Activated naive CD4-positive, alpha-beta T cell treated with anti-CD3 and anti-CD28 coated beads, Interleukin-2, amount 50 U/mL, for 24 hours (primary cell): Measurements from ENCODE around the gene BLNK.

Source experiments
- H3K27ac Mint-ChIP-seq: one replicate; pipeline ENCODE4 v1.8.0; 2021; ENCODE audit warnings: mild to moderate bottlenecking, mixed read lengths
- H3K27me3 Mint-ChIP-seq: one replicate; pipeline ENCODE4 v1.8.0; 2021; ENCODE audit warnings: mixed read lengths
- H3K36me3 Mint-ChIP-seq: one replicate; pipeline ENCODE4 v1.8.0; 2021; ENCODE audit warnings: mixed read lengths
- H3K4me1 Mint-ChIP-seq: one replicate; pipeline ENCODE4 v1.8.0; 2021; ENCODE audit warnings: mixed read lengths
- H3K4me3 Mint-ChIP-seq: one replicate; pipeline ENCODE4 v1.8.0; 2021; ENCODE audit warnings: mild to moderate bottlenecking, mixed read lengths
- H3K9me3 Mint-ChIP-seq: one replicate; pipeline ENCODE4 v1.8.0; 2021; ENCODE audit warnings: mixed read lengths

Gene BLNK

DNA sequence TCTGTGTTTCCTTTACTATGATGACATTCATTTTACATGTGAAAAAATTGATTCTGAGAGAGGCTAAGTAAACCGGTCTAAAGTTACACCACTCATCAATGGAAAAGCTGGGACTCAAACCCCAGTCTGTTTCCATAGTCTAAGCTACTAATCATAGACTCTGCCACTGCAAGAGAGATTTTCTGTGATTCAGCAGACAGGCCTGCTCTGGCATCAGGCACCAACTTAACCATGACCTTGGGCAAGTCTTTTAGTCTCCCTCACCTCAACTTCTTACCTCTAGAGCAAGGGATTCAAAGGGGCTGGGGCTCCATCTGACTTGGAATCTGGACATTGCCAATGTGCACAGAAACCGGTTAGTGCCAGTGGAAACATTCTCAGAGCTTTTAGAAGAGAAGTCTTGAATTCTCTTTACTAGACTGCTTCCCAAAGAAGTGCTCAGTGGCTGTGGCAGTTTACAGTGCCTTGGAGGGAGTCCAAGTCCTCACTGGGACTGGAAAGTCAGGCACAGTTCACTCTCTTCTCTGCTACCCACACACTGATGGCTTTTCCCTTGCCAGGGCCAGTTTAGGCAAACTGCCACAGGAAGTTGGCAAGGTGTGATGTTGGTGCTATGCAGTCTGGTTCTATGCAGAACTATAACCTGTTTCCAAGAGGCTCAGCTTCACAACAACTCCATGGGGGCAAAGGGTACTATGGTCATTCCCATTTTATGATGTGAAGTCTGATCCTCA is 4.5 kb upstream of the BLNK start:
- no peaks in the 10 kb centered on the region for H3K9me3 Mint-ChIP-seq
- H3K4me3 Mint-ChIP-seq, result no peak overlapping the region
- no peaks in the 10 kb centered on the region for H3K36me3 Mint-ChIP-seq
- H3K4me1 Mint-ChIP-seq, result no peaks in the 10 kb centered on the region
- H3K27ac Mint-ChIP-seq, result no peak overlapping the region
- peaks cover 2% of the 10 kb centered on the region for H3K27me3 Mint-ChIP-seq

DNA sequence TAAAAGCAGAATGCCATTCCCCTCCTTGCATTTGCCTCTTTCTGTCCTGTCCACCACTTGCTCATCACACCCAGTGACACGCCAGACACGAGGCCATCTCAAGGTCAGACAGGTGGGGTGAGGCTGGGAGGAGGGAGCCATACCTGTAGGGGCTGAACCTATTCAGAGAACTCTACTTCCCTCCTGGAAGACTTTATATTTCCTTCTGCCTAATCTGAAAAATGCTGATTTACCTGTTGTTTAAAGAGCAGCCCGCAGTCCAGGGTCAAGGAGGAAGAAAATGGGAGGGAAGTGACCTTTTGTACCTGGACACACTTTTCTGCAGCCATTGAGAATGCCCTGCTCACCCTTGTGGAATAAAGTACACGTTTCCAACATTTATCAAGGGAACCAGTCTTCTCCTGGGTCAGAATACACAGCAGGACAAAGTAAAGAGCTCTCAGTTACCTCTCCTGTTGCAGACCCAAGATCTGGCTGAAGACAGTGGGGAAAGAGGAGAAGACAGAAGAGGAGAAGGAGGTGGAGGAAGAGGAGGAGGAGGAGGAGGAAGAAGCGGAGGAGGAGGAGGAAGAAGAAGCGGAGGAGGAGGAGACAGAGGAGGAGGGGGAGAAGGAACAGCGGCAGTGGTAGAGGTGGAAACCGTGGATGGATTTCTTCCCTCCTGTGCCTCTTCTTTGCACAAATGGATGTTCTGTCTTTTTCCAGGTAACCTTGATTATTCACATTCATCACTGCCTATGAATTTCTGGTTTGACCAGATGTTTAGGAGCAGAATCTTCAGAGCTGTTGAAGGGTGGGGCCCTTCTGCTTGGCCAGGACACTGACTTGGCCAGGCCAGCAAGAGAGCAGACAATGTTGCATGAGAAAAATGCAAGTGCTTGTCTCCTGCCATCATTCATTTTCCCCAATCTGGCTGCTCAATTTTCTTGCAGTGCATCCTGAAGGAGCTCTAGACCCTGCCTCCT is 1.2 kb upstream of the BLNK start:
- H3K27me3 Mint-ChIP-seq, result peaks cover 2% of the 10 kb centered on the region
- H3K4me1 Mint-ChIP-seq, result no peaks in the 10 kb centered on the region
- H3K27ac Mint-ChIP-seq, result no peak overlapping the region
- H3K36me3 Mint-ChIP-seq, result no peaks in the 10 kb centered on the region
- no peak overlapping the region for H3K4me3 Mint-ChIP-seq
- H3K9me3 Mint-ChIP-seq, result no peaks in the 10 kb centered on the region

DNA sequence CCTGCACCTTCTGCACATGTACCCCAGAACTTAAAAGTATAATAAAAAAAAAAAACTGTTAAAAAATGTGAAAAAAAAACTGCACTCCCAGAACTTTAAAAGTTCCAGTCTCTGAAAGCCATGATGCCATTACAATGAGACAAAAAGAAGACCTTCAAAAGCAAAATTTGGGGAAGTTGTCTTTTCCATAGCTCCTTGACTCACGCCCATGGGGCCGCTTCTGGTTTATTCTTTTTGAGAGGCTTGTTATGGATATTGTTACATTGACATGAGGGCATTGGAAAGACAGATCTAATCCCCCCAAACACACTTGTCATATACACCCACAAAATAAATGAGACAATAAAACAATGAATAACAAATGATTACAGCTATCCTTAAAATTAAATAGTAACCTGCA is 798 bp downstream of the BLNK start:
- Mint-ChIP-seq H3K27ac (no peak overlapping the region), H3K4me3 (no peak overlapping the region)

DNA sequence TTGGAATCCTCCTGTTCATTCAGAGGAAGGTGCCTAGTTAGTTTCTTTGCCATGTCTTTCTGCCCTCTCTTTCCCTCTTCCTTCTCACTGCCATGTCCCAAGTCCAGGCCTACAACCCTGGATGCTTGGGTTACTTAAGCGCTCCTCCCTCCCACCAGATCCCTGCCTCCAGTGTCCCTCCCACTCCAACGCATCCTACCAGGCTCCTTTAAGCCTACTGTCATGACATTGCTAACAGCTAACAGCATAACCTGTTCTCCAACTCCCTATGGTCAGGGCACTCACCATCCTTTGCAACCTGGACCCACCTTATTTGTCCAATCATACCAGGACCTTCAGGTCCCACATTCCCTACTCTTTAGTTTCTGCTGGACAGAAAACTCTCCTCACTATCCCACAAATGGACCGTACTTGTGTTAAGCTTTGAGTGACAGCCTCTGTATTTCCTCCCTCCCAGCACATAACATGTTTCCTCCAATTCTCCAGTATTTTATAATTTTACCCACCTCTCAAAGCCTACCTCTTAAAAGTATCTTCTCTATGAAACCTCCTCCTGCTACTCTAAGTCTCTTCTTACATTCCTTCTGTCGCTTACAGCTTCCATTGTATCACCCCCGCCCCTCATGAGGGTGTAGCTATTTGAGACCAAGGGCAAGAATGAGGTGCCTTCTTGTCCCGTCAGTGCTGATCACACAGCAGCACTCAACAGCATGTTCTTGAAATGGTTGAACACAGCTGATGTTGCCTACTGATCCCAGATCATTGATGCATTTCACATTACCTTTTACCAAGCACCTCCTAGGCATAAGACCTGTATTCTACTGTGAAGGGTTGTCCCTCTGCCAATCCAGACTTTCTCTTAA is 1.7 kb downstream of the BLNK start:
- H3K4me3 Mint-ChIP-seq, result no peak overlapping the region
- H3K36me3 Mint-ChIP-seq, result no peaks in the 10 kb centered on the region
- H3K9me3 Mint-ChIP-seq, result no peaks in the 10 kb centered on the region
- H3K4me1 Mint-ChIP-seq, result no peaks in the 10 kb centered on the region
- no peak overlapping the region for H3K27ac Mint-ChIP-seq
- H3K27me3 Mint-ChIP-seq, result peaks cover 2% of the 10 kb centered on the region

More for the DNA sequence above, 798 bp downstream of the BLNK start:
- Mint-ChIP-seq H3K36me3 (no peaks in the 10 kb centered on the region), H3K4me1 (no peaks in the 10 kb centered on the region), H3K27me3 (peaks cover 2% of the 10 kb centered on the region), H3K9me3 (no peaks in the 10 kb centered on the region)

DNA sequence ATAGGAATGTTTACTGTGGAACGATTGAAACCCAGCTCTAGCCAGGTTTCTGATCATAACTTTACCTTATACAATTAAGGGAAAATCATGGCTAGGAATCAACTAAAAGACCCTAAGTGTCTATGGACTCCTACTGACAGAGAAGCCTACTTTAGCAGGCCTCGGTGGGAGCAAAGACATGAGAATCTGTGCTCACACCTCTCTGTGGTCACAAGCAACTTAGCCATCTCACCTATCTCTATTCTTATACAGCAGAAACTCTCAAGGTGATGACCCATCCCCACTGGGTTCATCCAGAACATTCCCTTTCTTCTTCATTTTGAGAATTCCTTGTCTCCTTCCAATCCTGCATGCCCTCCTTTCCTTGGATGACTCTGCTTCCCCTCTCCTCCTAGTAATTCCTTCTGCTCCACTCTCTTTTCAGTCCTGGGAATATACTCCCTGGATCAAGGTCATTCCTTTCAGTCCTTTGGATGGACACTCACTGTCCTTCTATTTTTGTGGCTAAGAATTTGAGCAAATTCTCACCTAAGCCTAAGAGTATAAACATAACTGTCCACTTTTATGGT is 2.9 kb downstream of the BLNK start:
- H3K4me3 Mint-ChIP-seq, result no peak overlapping the region
- H3K27me3 Mint-ChIP-seq, result peaks cover 2% of the 10 kb centered on the region
- no peak overlapping the region for H3K27ac Mint-ChIP-seq
- H3K9me3 Mint-ChIP-seq, result no peaks in the 10 kb centered on the region
- H3K4me1 Mint-ChIP-seq, result no peaks in the 10 kb centered on the region
- no peaks in the 10 kb centered on the region for H3K36me3 Mint-ChIP-seq

DNA sequence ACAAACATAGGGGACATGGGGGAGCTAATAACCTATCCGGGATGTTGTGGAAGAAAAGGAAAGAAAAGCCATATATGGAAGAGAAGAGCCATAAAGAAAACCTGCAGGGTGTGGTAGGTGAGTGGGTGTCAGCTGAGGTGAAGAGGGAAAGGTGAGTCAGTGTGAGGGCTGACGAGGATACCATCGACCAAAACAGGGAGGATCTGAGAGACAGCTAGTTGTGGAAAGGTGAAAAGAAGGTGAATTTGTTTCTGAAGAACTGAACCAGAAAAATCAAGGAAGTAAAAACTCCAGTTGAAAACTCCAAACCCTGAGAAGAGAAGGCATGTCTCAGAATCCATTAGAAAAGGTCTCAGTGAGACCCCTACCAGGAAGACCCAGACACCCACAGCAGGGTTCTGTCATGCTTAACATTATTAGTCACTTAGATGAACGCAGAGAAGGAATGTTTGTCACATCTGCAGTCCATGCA is 4.1 kb downstream of the BLNK start:
- no peak overlapping the region for H3K4me3 Mint-ChIP-seq
- no peaks in the 10 kb centered on the region for H3K4me1 Mint-ChIP-seq
- no peaks in the 10 kb centered on the region for H3K9me3 Mint-ChIP-seq
- no peaks in the 10 kb centered on the region for H3K36me3 Mint-ChIP-seq
- no peak overlapping the region for H3K27ac Mint-ChIP-seq
- peaks cover 2% of the 10 kb centered on the region for H3K27me3 Mint-ChIP-seq

DNA sequence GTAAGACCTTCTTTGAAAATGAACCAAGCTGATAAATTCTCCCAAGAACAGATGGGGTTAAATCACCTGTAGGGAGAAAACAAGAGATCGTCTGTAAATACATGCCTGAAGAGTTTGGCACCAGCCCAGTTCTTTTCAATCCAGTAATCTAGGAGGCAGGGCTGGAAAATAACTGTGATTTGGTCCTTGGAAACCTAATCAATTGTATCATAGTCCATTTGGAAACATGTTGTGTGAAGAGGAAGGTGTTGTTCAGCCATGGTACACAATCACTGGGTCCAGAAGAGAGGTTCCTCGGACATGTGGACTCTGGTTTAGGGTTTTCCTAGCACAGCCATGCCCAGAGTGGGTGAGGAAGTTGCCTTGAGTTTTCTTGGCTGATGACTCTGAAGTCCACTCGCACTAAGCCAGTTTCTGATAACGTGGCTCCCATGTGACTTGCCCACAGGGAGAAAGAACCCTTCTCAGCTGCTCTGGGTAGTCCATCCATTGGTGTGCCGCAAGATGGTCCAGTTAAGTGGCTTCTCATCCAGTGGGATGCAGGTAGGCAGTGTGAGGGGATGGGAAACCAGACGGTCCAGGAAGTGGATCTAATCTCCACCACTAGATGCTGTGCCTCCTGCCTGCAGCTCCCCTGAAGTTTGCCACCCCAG is 5.1 kb downstream of the BLNK start:
- Mint-ChIP-seq H3K4me1 (no peaks in the 10 kb centered on the region), H3K9me3 (no peaks in the 10 kb centered on the region), H3K36me3 (no peaks in the 10 kb centered on the region), H3K27ac (no peak overlapping the region), H3K27me3 (peaks cover 2% of the 10 kb centered on the region), H3K4me3 (no peak overlapping the region)

DNA sequence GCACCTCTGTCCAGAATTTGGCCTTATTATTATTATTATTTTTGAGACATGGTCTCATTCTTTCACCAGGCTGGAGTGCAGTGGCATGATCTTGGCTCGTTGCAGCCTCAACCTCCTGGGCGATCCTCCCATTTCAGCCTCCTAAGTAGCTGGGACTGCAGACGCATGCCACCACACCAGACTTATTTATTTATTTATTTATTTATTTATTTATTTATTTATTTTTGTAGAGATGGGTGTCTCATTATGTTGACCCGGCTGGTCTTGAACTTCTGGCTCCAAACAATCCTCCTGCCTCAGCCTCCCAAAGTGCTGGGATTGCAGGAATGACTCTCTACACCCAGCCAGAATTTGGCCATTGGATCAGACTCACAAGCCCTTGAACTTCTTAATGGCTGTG is 6.4 kb downstream of the BLNK start:
- no peaks in the 10 kb centered on the region for H3K4me1 Mint-ChIP-seq
- H3K4me3 Mint-ChIP-seq, result no peak overlapping the region
- peaks cover 2% of the 10 kb centered on the region for H3K27me3 Mint-ChIP-seq
- no peak overlapping the region for H3K27ac Mint-ChIP-seq
- no peaks in the 10 kb centered on the region for H3K9me3 Mint-ChIP-seq
- no peaks in the 10 kb centered on the region for H3K36me3 Mint-ChIP-seq

DNA sequence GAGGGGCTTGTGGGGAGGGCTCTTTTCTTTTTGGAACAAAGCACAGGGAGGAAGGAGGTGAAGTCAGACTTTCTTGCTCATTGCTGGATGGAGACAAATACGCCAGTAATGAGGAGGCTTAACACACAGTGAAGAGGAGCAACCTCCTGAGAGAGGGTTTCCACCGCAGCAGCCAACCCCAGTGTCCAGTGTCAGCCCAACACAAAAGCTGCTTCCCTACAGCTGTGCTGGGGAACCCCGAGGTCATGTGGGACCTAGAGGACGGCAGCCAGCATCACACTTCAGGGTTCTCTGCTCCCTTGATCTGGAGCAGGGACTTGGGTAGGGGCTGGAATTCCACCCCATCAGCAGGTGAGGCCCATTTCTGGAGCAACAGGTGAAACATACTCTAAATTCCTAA is 7.7 kb downstream of the BLNK start:
- Mint-ChIP-seq H3K27ac (peak overlapping the region; percentile 27), H3K4me3 (no peak overlapping the region), H3K4me1 (no peaks in the 10 kb centered on the region), H3K36me3 (no peaks in the 10 kb centered on the region), H3K27me3 (peaks cover under 1% of the 10 kb centered on the region), H3K9me3 (no peaks in the 10 kb centered on the region)

DNA sequence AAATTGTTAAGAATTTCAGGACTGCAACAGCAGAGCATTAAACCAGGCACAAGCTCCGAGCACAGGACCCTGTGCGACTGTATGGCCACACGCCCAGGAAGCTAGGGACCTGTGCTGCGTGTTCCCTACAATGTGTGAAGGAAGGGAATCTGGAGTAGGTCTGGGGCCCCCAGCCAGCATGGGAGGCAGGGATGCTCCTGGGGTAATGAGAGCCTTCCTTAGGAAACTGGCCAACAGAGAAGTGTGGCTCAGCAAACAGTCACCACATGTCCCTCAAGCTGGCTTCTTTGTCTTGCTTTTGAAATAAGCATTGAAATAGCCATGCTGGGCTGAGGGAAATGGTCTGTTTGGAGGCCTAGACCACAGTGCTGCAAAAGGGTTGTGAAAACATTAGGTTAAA is 8.2 kb downstream of the BLNK start:
- no peak overlapping the region for H3K27ac Mint-ChIP-seq
- no peaks in the 10 kb centered on the region for H3K4me1 Mint-ChIP-seq
- no peak overlapping the region for H3K4me3 Mint-ChIP-seq
- H3K36me3 Mint-ChIP-seq, result no peaks in the 10 kb centered on the region
- H3K9me3 Mint-ChIP-seq, result no peaks in the 10 kb centered on the region
- H3K27me3 Mint-ChIP-seq, result no peaks in the 10 kb centered on the region

DNA sequence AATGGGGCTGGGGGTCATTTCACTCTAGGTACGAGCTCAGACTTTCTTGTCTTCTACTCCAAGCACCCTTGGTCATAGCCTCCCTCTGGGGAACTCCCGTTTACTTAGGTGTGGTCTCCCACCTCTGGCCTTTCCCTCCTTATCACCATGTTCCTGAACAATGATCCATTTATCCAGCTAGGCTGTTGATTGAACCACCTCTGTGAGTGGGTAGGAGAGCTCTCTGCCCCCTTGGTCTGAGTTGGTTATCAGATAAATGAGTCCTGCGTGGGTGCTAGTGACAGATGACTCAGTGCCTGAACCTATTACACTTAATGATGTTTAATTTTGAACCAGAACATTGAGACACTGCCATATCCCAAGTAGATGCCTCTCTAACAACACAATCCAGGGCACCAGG is 9.4 kb downstream of the BLNK start:
- Mint-ChIP-seq H3K36me3 (no peaks in the 10 kb centered on the region), H3K27ac (no peak overlapping the region), H3K4me1 (no peaks in the 10 kb centered on the region), H3K4me3 (no peak overlapping the region), H3K27me3 (no peaks in the 10 kb centered on the region), H3K9me3 (no peaks in the 10 kb centered on the region)

DNA sequence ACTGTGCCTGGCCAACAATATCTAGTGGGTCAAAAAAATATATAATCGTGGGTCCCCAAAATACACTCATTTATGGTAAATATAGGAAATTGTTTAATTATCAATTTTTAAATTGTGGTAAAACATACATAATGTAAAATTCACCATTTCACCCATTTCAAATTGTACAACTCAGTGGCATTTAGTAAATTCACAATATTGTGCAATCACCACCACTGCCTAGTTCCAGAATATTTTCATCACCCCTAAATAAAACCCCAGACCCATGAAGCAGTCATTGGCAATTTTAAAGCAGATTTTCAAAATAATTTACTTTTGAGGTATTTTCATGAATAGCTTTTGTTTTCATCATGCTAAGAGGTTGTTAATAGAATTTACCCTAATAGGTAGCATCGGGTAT is 10.2 kb downstream of the BLNK start:
- H3K27ac Mint-ChIP-seq, result no peak overlapping the region
- H3K9me3 Mint-ChIP-seq, result no peaks in the 10 kb centered on the region
- no peaks in the 10 kb centered on the region for H3K27me3 Mint-ChIP-seq
- no peaks in the 10 kb centered on the region for H3K36me3 Mint-ChIP-seq
- no peaks in the 10 kb centered on the region for H3K4me1 Mint-ChIP-seq
- no peak overlapping the region for H3K4me3 Mint-ChIP-seq

DNA sequence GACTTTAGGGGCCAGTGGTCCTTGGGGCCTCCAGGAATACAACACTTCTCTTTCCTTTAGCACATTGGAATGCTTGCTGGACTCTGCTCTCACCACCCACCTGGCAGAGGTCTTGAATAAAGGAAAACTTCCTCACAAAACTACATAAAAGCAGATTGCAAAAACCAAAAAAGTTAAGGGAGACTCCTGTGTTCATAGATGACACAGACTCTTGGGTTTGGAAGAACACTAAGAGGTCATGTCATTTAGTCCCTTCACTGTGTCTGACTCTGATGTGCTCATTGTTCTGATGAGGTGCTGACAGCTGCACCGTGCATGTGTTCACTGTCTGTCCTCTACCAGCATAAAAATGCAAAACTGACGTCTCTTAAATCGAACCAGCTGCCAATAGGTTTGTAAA is 11.4 kb downstream of the BLNK start:
- Mint-ChIP-seq H3K9me3 (no peaks in the 10 kb centered on the region), H3K27me3 (no peaks in the 10 kb centered on the region), H3K27ac (no peak overlapping the region), H3K36me3 (no peaks in the 10 kb centered on the region), H3K4me1 (no peaks in the 10 kb centered on the region), H3K4me3 (no peak overlapping the region)

DNA sequence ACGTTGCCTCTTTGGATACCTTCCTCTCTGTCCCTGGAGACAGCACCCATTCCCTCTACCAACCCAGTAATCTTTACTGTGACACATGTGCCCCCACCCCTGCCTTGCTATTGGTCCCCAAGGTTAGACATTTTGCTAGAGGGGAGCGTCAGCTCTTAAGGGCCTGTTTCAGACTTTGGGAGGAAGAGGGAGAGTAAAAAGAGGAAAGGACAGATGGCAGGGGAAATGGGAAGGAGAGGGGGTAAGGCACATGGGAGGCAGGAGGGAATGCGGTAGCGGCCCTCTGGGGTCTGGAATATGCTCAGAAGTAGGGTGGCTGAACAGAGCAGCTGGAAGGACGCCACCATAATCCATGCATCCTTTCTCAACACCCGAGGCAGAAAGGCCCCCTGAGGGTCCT is 12.2 kb downstream of the BLNK start:
- Mint-ChIP-seq H3K27ac (no peak overlapping the region), H3K9me3 (no peaks in the 10 kb centered on the region), H3K4me1 (no peaks in the 10 kb centered on the region), H3K27me3 (no peaks in the 10 kb centered on the region), H3K4me3 (no peak overlapping the region), H3K36me3 (no peaks in the 10 kb centered on the region)

DNA sequence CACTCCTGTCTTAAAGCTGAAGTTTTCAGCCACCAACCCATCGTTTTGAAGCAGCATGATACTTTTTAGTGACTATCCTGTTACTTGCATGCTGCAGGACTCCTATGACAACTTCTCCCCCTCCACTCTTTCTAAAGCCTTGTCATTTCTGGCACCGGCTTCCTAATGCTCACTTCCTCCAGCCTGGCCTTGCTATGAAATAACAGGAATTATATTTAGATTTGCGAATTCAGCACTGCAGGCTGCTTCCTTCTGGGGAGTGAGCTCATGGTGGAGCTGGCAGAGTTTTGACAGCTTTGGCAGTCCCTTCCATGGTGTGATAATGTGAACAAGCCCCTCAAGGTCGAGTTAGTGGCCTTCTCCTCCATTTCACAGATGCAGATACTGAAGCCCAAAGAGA is 13.4 kb downstream of the BLNK start:
- Mint-ChIP-seq H3K36me3 (no peaks in the 10 kb centered on the region), H3K4me3 (no peak overlapping the region), H3K27ac (no peak overlapping the region), H3K9me3 (no peaks in the 10 kb centered on the region), H3K4me1 (no peaks in the 10 kb centered on the region), H3K27me3 (no peaks in the 10 kb centered on the region)
